CD4-positive, alpha-beta T cell treated with Interleukin-21 for 1 hour (primary cell): ENCODE results near the gene HSPB7.
"Not testable (repeated sequence)": the region's sequence is repeated elsewhere in the genome, so short reads cannot be mapped to it uniquely, and the experiment has no call there.

Experiments
- DNase-seq: peaks from one replicate; pipeline ENCODE4 v3.0.0-alpha.2; 2020

HSPB7 gene

DNA sequence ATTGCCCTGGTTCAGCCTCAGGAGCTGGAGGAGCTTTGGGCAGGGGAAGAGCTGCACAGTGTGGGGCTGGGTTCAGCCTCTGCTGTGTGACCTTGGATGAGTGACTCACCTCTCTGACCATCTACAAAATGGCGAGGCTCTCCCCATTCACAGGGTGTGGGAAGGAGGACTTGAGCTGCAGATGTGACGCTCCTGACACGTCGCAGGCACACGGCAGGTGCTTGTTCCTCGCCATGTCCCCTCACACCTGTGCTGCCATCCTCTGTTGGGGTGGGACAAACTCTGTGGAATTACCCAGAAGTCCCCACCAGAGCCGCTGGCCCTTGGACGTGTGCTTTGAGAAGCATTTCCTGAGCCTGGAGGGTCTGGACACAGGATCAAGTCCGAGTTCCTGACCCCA lies 3.0 kb upstream of the HSPB7 start:
- DNase-seq, result not testable (repeated sequence)

DNA sequence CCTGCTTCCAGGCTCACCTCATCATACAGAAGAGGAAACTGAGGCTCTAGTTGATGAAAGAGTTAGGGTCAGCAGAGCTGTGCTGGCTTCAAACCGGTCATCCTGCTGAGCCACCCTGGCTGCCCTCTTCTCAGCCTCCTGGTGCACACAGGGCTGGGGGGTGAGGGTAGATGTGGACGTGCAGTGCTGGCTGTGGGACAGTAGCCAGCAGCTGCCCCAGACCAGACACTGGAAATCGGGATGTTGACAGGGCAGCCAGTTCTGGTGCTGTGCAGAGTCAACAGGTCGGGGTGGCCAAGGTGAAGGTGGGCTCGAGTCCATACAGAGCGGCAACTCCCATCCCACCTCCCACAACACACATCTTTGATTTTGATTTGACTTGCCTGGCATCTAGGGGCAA lies 2.5 kb upstream of the HSPB7 start:
- DNase-seq, result no peak

GRCh38 chr1:16019644-16020277 lies 1.9 kb upstream of the HSPB7 start:
- no peak for DNase-seq

- DNase-seq, result no peak
Observed at GRCh38 chr1:16018749-16019643, 1.2 kb upstream of the HSPB7 start.

DNA sequence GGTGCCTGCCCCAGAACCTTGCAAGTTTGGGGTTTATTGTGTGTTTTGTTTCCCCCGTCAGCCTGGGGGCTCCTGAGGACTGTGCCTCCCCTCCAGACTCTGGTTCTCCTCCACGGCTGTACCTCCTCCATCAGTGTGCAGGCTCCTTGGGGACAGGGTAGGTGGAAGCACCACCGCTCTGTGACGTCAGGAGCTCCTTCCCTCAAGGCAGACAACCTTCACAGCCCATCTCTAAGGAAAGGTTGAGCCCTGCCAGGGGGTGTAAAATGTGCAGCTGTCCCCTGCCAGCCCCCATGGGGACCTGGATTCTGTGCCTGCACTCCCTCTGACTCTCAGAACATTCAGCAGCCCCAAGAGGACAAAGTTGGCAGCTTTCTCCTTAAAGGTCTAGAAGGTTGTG lies 465 bp upstream of the HSPB7 start:
- DNase-seq, result no peak

DNA sequence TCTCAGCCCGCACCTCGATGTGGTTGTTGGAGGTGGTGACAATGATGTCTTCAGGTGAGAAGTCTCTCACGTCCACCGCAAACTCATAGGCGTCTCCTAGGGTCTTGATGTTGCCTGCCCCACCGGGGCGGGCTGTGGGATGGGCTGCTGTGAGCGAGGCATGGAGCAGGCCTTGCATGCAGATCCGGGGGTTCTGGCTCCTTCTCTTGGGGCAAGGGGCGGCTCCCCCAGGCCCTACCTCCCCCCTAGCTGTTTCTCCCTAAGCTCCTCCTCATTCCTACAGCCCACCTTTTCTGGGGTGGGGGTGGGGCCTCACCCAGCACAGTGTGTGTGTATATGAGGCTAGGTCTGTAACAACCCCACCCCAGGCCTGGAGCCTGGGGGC lies 775 bp downstream of the HSPB7 start:
- no peak for DNase-seq

GRCh38 chr1:16015960-16016901 lies 1.6 kb downstream of the HSPB7 start:
- no peak for DNase-seq

- DNase-seq, result no peak
Observed at GRCh38 chr1:16015491-16015890, 2.4 kb downstream of the HSPB7 start.

DNA sequence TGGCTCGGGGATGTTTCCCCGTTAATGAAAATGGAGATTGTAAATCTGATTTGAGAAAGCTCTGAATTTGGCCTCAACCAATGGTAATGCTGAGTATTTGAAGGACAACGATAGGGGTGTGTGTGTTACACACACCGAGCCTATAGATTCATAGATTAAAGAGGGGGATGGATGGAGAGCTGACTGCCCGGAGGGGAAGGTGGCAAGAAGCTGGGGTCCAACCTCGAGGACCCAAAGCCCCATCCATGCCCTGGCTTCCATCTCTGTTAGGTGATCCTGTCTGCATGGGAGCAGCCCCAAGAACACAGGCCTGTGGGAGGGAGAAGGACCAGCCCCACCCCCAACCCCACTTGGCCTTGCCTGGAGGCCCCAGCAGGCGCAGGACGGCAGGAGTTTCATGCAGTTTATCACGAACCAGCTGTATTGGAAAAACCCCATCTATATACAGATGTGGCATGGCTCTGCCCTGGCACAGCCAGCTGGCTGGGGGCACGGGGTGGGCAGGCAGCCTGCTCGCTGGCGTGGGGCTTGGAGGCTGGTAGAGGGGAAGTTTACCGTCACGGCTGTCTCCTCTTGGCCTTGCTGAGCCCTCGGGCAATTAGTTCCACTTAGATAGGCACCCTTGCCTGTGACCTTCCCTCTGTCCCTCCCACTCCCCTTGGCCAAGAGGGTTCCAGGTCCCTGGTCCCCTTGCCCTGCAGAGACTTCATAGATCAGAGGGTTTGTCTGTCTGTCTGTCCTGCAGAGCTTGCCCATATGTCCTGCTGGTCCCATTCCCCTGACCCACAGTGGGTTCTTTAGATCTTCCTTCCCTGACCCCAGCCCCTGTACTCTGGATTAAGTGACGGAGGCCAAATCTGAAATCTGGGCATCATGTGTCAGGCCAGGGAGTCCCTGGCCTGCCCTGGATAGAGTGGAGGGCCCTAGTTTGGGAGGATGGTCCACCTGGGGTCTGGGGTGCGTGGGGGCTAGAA lies 3.0 kb downstream of the HSPB7 start:
- no peak for DNase-seq

- no peak for DNase-seq
Observed at GRCh38 chr1:16013908-16014258, 4.0 kb downstream of the HSPB7 start.

GRCh38 chr1:16013220-16013907 lies 4.5 kb downstream of the HSPB7 start:
- DNase-seq, result peak; percentile 21

DNA sequence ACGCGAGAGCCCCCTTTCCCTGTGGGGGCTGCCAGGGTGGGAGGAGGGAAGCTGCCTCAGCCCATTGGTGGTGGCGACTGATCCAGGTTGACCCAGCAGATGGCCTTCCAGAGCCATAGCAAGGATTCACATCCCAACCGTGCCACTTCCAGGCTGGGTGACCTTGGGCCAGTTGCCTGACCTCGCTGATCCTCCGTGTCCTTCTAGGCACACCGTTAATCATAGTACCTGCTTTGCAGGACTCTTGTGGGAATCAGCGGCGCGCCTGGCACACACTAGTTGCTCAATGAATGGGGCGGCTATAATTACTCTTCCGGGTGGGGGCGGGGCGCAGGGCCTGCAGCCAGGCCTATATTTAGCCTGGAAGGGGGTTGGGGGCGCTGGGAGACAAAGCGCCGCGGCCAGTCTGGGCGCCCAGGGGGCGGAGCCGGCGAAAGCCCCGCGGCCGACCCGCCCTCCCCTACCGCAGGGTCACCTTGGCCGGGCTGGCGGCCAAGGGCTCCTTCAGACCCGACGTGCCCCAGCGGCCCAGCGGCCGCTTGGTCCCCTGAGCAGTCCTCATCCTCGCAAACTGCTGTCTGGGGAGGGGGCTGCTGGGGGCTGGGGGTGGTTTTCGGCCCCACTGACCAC lies 5.1 kb downstream of the HSPB7 start:
- DNase-seq, result peak; percentile 17

GRCh38 chr1:16011936-16012589 lies 5.8 kb downstream of the HSPB7 start:
- no peak for DNase-seq

GRCh38 chr1:16010837-16011236 lies 7.0 kb downstream of the HSPB7 start:
- no peak for DNase-seq

DNA sequence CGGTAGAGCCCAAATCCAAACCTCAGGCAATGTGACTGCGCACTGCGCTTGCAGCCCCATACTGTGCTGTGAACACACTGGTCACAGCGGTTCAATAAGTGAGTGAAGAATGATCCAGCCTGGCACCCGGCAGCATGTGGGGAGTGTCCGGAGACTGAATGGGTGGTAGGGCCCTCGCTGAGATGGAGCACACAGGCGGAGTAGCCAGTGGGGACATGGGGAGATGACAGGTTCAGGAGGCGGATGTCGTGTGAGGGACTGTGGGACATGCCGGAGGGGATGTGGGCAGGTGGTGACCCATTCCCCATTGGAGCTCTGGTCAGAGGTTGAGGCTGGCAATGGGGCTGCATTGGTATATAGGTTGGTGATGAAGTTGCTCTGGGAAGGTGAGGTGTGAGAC lies 8.2 kb downstream of the HSPB7 start:
- no peak for DNase-seq

DNA sequence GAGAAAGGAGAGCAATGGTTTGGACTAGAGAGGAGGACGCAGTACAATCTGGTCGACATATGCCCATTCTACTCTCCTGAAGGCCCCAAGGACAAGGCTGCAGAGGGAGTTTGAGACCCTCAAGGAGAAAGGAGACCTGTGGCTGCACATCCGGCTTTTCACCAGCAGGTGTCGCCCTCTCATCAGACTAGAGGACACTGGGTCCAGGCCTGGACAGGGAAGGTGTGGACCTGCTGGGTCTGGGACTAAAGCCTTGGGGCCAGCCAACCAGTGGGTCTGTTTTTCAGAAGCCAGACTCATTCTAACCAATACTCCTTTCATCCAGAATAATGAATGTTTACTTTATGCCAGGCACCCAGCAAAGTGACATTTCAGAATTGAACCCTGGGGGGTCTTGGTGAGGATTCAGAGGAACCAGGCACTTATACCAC lies 8.8 kb downstream of the HSPB7 start:
- peak; percentile 71 for DNase-seq

- no peak for DNase-seq
Observed at GRCh38 chr1:16007671-16008341, 10.0 kb downstream of the HSPB7 start.

DNA sequence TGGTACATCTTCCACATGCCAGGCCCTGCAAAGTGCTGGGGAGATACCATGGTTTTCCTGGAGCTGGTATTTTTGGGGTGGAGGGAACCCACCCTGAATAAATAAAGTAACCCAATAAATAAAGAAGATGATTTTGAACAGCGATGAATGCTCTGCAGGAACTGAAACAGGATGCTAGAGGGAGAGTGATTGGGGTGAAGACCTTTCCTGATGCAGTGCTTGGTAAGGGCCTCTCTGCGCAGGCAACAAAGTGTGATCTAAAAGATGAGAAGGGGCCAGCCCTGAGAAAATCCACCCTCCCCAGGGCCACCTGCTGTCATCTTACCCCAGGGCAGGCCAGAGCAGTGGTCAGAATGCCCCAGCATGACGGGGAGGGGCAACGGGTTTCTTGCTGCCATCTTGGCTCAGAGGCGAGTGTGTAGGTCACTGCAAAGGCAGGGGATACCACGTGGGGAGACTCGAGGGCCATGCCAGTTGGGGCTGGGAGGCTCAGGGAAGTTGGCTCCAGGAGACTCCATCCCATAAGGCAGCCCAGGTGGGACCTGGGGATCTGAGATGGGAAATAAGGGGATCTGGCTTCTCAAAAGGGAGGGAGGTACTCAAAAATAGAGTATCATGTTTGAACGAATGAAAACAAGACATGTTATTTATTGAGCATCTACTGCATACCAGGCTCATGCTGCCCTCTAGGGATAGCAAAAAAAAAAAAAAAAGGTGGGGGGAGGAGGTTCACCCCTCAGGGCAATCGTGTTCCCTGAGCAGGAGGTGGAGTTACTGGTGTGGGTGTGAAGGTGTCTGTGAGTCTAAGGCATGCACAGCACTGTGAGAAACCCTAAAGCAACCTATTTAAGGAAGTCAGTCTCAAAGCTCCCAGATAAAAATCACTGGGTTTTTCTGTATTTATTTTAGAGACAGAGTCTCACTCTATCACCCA lies 11.0 kb downstream of the HSPB7 start:
- DNase-seq, result no peak

GRCh38 chr1:16006010-16006409 lies 11.8 kb downstream of the HSPB7 start:
- DNase-seq, result no peak
